SHP77 treated with DMSO at 0.1 percent for 48 hours (cell line): Measurements from ENCODE around the gene TNFRSF1B.

Experiments used
- DNase-seq: peaks from one replicate; lab custom pipeline; 2025; lab: John Stamatoyannopoulos, UW

The TNFRSF1B gene

GRCh38 chr1:12158357-12159092 is 8.3 kb upstream of the TNFRSF1B start:
- DNase-seq, result no peak

GRCh38 chr1:12159816-12160215 is 7.0 kb upstream of the TNFRSF1B start:
- DNase-seq, result no peak

GRCh38 chr1:12161324-12161661 is 5.5 kb upstream of the TNFRSF1B start:
- DNase-seq, result no peak

GRCh38 chr1:12161662-12162458 is 4.9 kb upstream of the TNFRSF1B start:
- DNase-seq, result no peak

GRCh38 chr1:12162459-12163137 is 4.2 kb upstream of the TNFRSF1B start:
- no peak for DNase-seq

GRCh38 chr1:12163210-12163609 is 3.6 kb upstream of the TNFRSF1B start:
- no peak for DNase-seq

GRCh38 chr1:12164210-12164609 is 2.6 kb upstream of the TNFRSF1B start:
- no peak for DNase-seq

GRCh38 chr1:12165342-12165741 is 1.4 kb upstream of the TNFRSF1B start:
- no peak for DNase-seq

- DNase-seq, result no peak
These were observed 970 bp downstream of the TNFRSF1B start for GRCh38 chr1:12167493-12168429.

GRCh38 chr1:12168451-12169160 is 1.8 kb downstream of the TNFRSF1B start:
- no peak for DNase-seq

GRCh38 chr1:12169442-12170135 is 2.8 kb downstream of the TNFRSF1B start:
- no peak for DNase-seq

GRCh38 chr1:12170263-12170671 is 3.5 kb downstream of the TNFRSF1B start:
- DNase-seq, result no peak

GRCh38 chr1:12171206-12172041 is 4.6 kb downstream of the TNFRSF1B start:
- no peak for DNase-seq

- DNase-seq, result no peak
These were observed 5.5 kb downstream of the TNFRSF1B start for GRCh38 chr1:12172042-12172851.

GRCh38 chr1:12173041-12173509 is 6.3 kb downstream of the TNFRSF1B start:
- no peak for DNase-seq

GRCh38 chr1:12173631-12174121 is 6.9 kb downstream of the TNFRSF1B start:
- DNase-seq, result no peak

- DNase-seq, result no peak
These were observed 8.4 kb downstream of the TNFRSF1B start for GRCh38 chr1:12174924-12175810.
